Neural progenitor cell (in vitro differentiated cells): ENCODE results near the gene UQCRQ. TPM values are rescaled to one million over a fixed set of nuclear protein-coding genes. Genes with fewer than 3 reads are reported as not detected.

Source experiments
- DNase-seq: peaks from one replicate; pipeline ENCODE4 v3.0.0-alpha.2; 2016; ENCODE audit warnings: low spot score
- H2AFZ ChIP-seq: fragments of 200-600 bp; sonication (generic); replicated peaks from 2 replicates; pipeline ENCODE4 v1.6.1; 2016; ENCODE audit warnings: antibody characterized with exemption
- H3F3A ChIP-seq: fragments of 200-600 bp; sonication (generic); 2 replicates; pipeline ENCODE4 v1.6.1; 2016; ENCODE audit warnings: antibody characterized with exemption, low read depth
- H3K27ac ChIP-seq: fragments of 200-600 bp; sonication (generic); 2 replicates; pipeline ENCODE4 v1.5.1; 2016; ENCODE audit warnings: mild to moderate bottlenecking
- H3K27me3 ChIP-seq: fragments of 200-600 bp; sonication (generic); 2 replicates; pipeline ENCODE4 v1.6.1; 2016; ENCODE audit warnings: mild to moderate bottlenecking, moderate library complexity
- H3K36me3 ChIP-seq: fragments of 200-600 bp; sonication (generic); 2 replicates; pipeline ENCODE4 v1.5.1; 2016
- H3K4me1 ChIP-seq: fragments of 200-600 bp; sonication (generic); 2 replicates; pipeline ENCODE4 v1.6.1; 2016; ENCODE audit warnings: mixed run types
- H3K4me2 ChIP-seq: fragments of 200-600 bp; sonication (generic); 2 replicates; pipeline ENCODE4 v1.6.1; 2016
- H3K4me3 ChIP-seq: fragments of 200-600 bp; sonication (generic); 2 replicates; pipeline ENCODE4 v1.5.1; 2016
- H3K79me2 ChIP-seq: fragments of 200-600 bp; sonication (generic); 2 replicates; pipeline ENCODE4 v1.6.1; 2016; ENCODE audit warnings: low read depth
- H3K9ac ChIP-seq: fragments of 200-600 bp; sonication (generic); 2 replicates; pipeline ENCODE4 v1.6.1; 2016
- H3K9me3 ChIP-seq: fragments of 200-600 bp; sonication (generic); 2 replicates; pipeline ENCODE4 v1.5.1; 2016; ENCODE audit warnings: low read depth
- H4K20me1 ChIP-seq: fragments of 200-600 bp; sonication (generic); 2 replicates; pipeline ENCODE4 v1.6.1; 2016; ENCODE audit warnings: low read depth
- H3K27ac Mint-ChIP-seq: 3 replicates; pipeline ENCODE4 v1.8.0; 2021; ENCODE audit warnings: mixed read lengths
- H3K27me3 Mint-ChIP-seq: 2 replicates; pipeline ENCODE4 v1.8.0; 2022; ENCODE audit warnings: low read depth, mild to moderate bottlenecking, inconsistent platforms, moderate library complexity, mixed read lengths; ENCODE audit not compliant: insufficient read depth
- H3K36me3 Mint-ChIP-seq: 3 replicates; pipeline ENCODE4 v1.8.0; 2021; ENCODE audit warnings: mixed read lengths
- H3K4me1 Mint-ChIP-seq: 3 replicates; pipeline ENCODE4 v1.8.0; 2021; ENCODE audit warnings: mixed read lengths
- H3K4me3 Mint-ChIP-seq: 3 replicates; pipeline ENCODE4 v1.8.0; 2021; ENCODE audit warnings: mild to moderate bottlenecking, moderate library complexity, mixed read lengths
- H3K9me3 Mint-ChIP-seq: 3 replicates; pipeline ENCODE4 v1.8.0; 2020; ENCODE audit warnings: mixed read lengths
- CTCF ChIP-seq: fragments of 200-600 bp; sonication (generic); IDR thresholded peaks from 2 replicates; pipeline ENCODE4 v1.5.1; 2017; ENCODE audit warnings: antibody characterized with exemption, mild to moderate bottlenecking
- EZH2 ChIP-seq: fragments of 200-600 bp; sonication (generic); IDR thresholded peaks from 2 replicates; pipeline ENCODE4 v1.6.1; 2017; ENCODE audit warnings: antibody characterized with exemption, mild to moderate bottlenecking, moderate library complexity
- EZH2phosphoT487 ChIP-seq: fragments of 200-600 bp; sonication (generic); IDR thresholded peaks from 2 replicates; pipeline ENCODE4 v1.6.1; 2017; ENCODE audit warnings: antibody characterized with exemption
- total RNA-seq: library from RNA; depleted of rRNA; stranded (reverse); fragments of >200 nt; gene quantifications from 2 replicates; pipeline ENCODE4 v1.2.3, GENCODE V29; 2015; ENCODE audit warnings: low replicate concordance

Gene UQCRQ
- total RNA-seq: 45.0 and 63.1 TPM in 2 replicates

GRCh38 chr5:132866342-132867045 lies at the start of gene UQCRQ, which contains the start of gene GDF9:
TSS of gene UQCRQ (plus strand) at chr5:132866642. CDS start at chr5:132866882, 240 bp downstream.
TSS of gene GDF9 (minus strand) at chr5:132866469. CDS start at chr5:132864533, 1,936 bp downstream.
- peak within 1 kb of the TSS; percentile 80 for H3K27ac ChIP-seq
- peak within 1 kb of the TSS; percentile 99 for H3K27ac Mint-ChIP-seq
- H2AFZ ChIP-seq: peak within 1 kb of the TSS; percentile 64
- H3K4me1 Mint-ChIP-seq: peaks cover 22% of the 10 kb centered on the region
- H3K4me2 ChIP-seq: peak within 1 kb of the TSS; percentile 81
- H3K9me3 ChIP-seq: no peaks in the 10 kb centered on the region
- H3K4me1 ChIP-seq: peaks cover 11% of the 10 kb centered on the region
- H3K36me3 ChIP-seq: no peaks in the 10 kb centered on the region
- peaks cover 10% of the 10 kb centered on the region for H3K36me3 Mint-ChIP-seq
- peaks cover 19% of the 10 kb centered on the region for H3K79me2 ChIP-seq
- TF ChIP-seq EZH2: no peak
- TF ChIP-seq CTCF: peak; percentile 47
- no peaks in the 10 kb centered on the region for H3K27me3 ChIP-seq
- DNase-seq: peak; percentile 99
- H3K4me3 Mint-ChIP-seq: peak within 1 kb of the TSS; percentile 100
- H3F3A ChIP-seq: peaks cover 27% of the 10 kb centered on the region
- H3K9ac ChIP-seq: peak within 1 kb of the TSS; percentile 80
- H3K9me3 Mint-ChIP-seq: no peaks in the 10 kb centered on the region
- H3K4me3 ChIP-seq: peak within 1 kb of the TSS; percentile 75
- H3K27me3 Mint-ChIP-seq: peaks cover 3% of the 10 kb centered on the region
- H4K20me1 ChIP-seq: peaks cover 13% of the 10 kb centered on the region

DNA sequence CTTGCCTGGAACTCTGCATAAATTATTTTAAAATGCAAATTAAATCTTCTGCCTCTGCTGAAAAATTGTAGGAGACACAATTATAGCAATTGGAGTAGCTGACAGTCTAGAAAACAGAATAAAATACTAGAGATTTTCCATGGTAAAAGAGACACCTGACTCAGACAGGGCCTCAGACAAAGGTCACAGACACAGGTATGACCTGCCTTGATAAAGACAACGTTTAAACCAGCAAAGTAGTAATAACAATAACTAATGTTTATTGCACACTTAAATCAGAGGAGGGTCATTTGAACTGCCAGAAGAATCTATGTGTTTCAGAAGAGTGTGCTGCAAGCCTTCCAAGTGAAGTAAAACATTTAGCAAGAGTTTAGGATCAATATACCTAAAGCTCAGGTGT lies 49.4 kb upstream of the UQCRQ start:
- peaks cover 2% of the 10 kb centered on the region for H3K36me3 Mint-ChIP-seq
- Histone ChIP-seq H3K4me2 (no peak overlapping the region), H3K27me3 (peaks cover 99% of the 10 kb centered on the region), H3K9me3 (no peaks in the 10 kb centered on the region), H3F3A (peaks cover 24% of the 10 kb centered on the region), H3K36me3 (no peaks in the 10 kb centered on the region), H3K79me2 (no peaks in the 10 kb centered on the region), H3K4me3 (no peak overlapping the region), H3K4me1 (peaks cover 4% of the 10 kb centered on the region), H4K20me1 (peaks cover 11% of the 10 kb centered on the region), H2AFZ (no peak overlapping the region), H3K9ac (no peak overlapping the region), H3K27ac (no peak overlapping the region)
- no peak overlapping the region for H3K27ac Mint-ChIP-seq
- DNase-seq: no peak
- TF ChIP-seq CTCF (no peak), EZH2phosphoT487 (no peak), EZH2 (no peak)
- peaks cover 22% of the 10 kb centered on the region for H3K27me3 Mint-ChIP-seq
- H3K4me1 Mint-ChIP-seq: peaks cover 24% of the 10 kb centered on the region
- H3K9me3 Mint-ChIP-seq: peaks cover 5% of the 10 kb centered on the region
- H3K4me3 Mint-ChIP-seq: no peak overlapping the region

DNA sequence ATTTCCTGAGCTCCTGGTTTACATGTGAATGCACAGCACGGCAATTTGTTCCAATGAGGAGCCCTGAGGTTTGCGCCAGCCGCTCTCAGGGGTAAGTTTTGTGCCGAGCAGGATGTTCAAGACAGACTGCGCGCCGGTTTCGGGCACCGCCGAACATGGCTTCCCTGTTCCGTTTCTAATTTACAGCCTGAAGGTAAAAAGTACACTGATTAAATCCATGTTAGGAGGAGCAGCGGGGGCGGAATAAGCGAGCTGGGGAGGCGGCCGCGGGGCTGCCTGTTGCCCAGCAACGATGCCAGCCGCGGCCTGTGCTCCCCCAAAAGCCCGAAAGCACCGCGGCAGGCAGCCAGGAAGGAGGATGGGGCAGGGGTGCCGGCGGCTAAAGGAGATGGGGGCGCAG lies 47.0 kb upstream of the UQCRQ start:
- Histone ChIP-seq H3K4me3 (no peak overlapping the region), H3K79me2 (no peaks in the 10 kb centered on the region), H4K20me1 (no peaks in the 10 kb centered on the region), H3K9ac (no peak overlapping the region), H3K27ac (no peak overlapping the region), H3K4me2 (no peak overlapping the region), H3K4me1 (no peaks in the 10 kb centered on the region), H2AFZ (no peak overlapping the region), H3K27me3 (peaks cover 99% of the 10 kb centered on the region), H3K36me3 (no peaks in the 10 kb centered on the region), H3K9me3 (no peaks in the 10 kb centered on the region), H3F3A (peaks cover 35% of the 10 kb centered on the region)
- Mint-ChIP-seq H3K27ac (no peak overlapping the region), H3K9me3 (peaks cover 3% of the 10 kb centered on the region), H3K4me1 (peaks cover 14% of the 10 kb centered on the region), H3K27me3 (peaks cover 14% of the 10 kb centered on the region), H3K4me3 (peak overlapping the region; percentile 55), H3K36me3 (peaks cover 2% of the 10 kb centered on the region)
- TF ChIP-seq EZH2 (no peak), CTCF (no peak), EZH2phosphoT487 (no peak)
- no peak for DNase-seq
